GM12891 (cell line): Measurements from ENCODE around the gene NIPSNAP3A.

Experiments
- POLR2A ChIP-seq: IDR thresholded peaks from 2 replicates; pipeline ENCODE4 v1.6.1; 2011; ENCODE audit warnings: low read depth, low read length, control low read depth
- POLR2AphosphoS5 ChIP-seq: IDR thresholded peaks from 2 replicates; pipeline ENCODE4 v1.6.1; 2011; ENCODE audit warnings: low read depth, low read length, control low read depth
- TAF1 ChIP-seq: IDR thresholded peaks from 2 replicates; pipeline ENCODE4 v1.6.1; 2011; ENCODE audit warnings: low read depth, low read length, control low read depth

DNA sequence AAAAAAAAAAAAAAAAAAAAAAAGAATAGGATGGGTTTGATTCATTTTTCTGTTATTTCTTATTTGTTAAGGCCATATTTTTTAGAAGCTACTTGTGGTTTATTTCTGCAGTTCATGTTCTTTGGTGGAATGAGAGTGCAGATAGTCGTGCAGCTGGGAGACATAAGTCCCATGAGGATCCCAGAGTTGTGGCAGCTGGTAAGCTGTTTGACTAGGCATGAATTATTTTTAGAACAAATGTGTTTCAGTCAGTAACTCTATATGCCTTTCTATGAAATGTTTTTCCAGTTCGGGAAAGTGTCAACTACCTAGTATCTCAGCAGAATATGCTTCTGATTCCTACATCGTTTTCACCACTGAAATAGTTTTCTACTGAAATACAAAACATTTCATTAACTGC lies 11.5 kb downstream of the NIPSNAP3A start:
- TF ChIP-seq POLR2A (no peak), POLR2AphosphoS5 (no peak), TAF1 (no peak)
